Activated CD4-positive, CD25-positive, alpha-beta regulatory T cell treated with anti-CD3 and anti-CD28 coated beads, Interleukin-2, amount 50 U/mL, for 72 hours (primary cell): ENCODE measurements around the gene UVRAG.

Experiments
- DNase-seq: peaks from one replicate; pipeline ENCODE4 v3.0.0; 2021

The UVRAG gene

GRCh38 chr11:75810637-75811390 is 4.2 kb upstream of the UVRAG start:
- no peak for DNase-seq

- DNase-seq: no peak
These were observed 3.5 kb upstream of the UVRAG start for GRCh38 chr11:75811485-75811884.

GRCh38 chr11:75812542-75813040 is 2.4 kb upstream of the UVRAG start:
- DNase-seq: no peak

GRCh38 chr11:75813124-75813523 is 1.9 kb upstream of the UVRAG start:
- DNase-seq: no peak

- DNase-seq: no peak
These were observed 1.4 kb upstream of the UVRAG start for GRCh38 chr11:75813622-75814039.

GRCh38 chr11:75814363-75814676 is 690 bp upstream of the UVRAG start:
- no peak for DNase-seq

- no peak for DNase-seq
These were observed 547 bp downstream of the UVRAG start for GRCh38 chr11:75815345-75816168.

GRCh38 chr11:75816561-75817239 is 1.7 kb downstream of the UVRAG start:
- DNase-seq: no peak

- DNase-seq: no peak
These were observed 5.6 kb downstream of the UVRAG start for GRCh38 chr11:75820645-75821044.

- no peak for DNase-seq
These were observed 6.2 kb downstream of the UVRAG start for GRCh38 chr11:75821202-75821601.

GRCh38 chr11:75822541-75822940 is 7.5 kb downstream of the UVRAG start:
- no peak for DNase-seq

GRCh38 chr11:75823415-75823814 is 8.4 kb downstream of the UVRAG start:
- DNase-seq: no peak

- DNase-seq: no peak
These were observed 8.9 kb downstream of the UVRAG start for GRCh38 chr11:75823946-75824345.

GRCh38 chr11:75826461-75827230 is 11.6 kb downstream of the UVRAG start:
- no peak for DNase-seq

GRCh38 chr11:75827562-75827961 is 12.6 kb downstream of the UVRAG start:
- DNase-seq: no peak

- no peak for DNase-seq
These were observed 17.0 kb downstream of the UVRAG start for GRCh38 chr11:75831915-75832502.

GRCh38 chr11:75834728-75835127 is 19.7 kb downstream of the UVRAG start:
- DNase-seq: no peak

- no peak for DNase-seq
These were observed 21.4 kb downstream of the UVRAG start for GRCh38 chr11:75836417-75836816.

- DNase-seq: no peak
These were observed 24.8 kb downstream of the UVRAG start for GRCh38 chr11:75839851-75840250.

- DNase-seq: no peak
These were observed 25.5 kb downstream of the UVRAG start for GRCh38 chr11:75840522-75840921.

GRCh38 chr11:75841739-75842138 is 26.7 kb downstream of the UVRAG start:
- DNase-seq: no peak

- no peak for DNase-seq
These were observed 30.3 kb downstream of the UVRAG start for GRCh38 chr11:75845324-75845723.
